SH-SY5Y (cell line): ENCODE data around the gene ACOX3.

Experiments
- GATA2 ChIP-seq: IDR thresholded peaks from 2 replicates; pipeline ENCODE4 v1.6.1; 2011; ENCODE audit warnings: mild to moderate bottlenecking, low read depth, low read length
- GATA3 ChIP-seq: IDR thresholded peaks from 2 replicates; pipeline ENCODE4 v1.6.1; 2011; ENCODE audit warnings: low read depth, mild to moderate bottlenecking, low read length, moderate library complexity

- TF ChIP-seq GATA2 (no peak), GATA3 (no peak)
These were observed 53.8 kb downstream of the ACOX3 start for GRCh38 chr4:8386731-8387130.
